ENCODE measurements around the gene TMEM86A.

Gene TMEM86A

DNA sequence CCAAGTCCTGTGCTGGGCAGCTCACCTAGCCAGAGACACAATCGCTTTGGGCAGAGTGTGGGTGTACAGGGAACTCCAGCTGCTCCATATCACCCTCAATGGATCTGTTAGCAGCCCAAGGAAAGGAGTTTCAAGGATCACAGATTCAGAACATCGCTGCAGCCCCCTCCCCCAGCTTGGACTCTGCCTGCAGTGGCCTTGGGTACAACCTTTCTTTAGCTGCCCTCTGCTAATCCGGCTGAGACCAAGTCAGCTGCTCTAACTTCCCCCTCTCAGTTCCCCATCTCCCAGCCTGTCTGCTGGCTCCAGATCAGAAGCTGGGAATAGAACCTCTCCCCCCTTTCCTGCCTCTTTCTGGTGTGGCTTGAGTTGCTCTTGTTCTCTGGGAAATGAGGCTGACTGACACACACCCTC, 1.3 kb downstream of the TMEM86A start:
- no peaks in the 10 kb centered on the region for H3K9me3 ChIP-seq (ENCODE audit: control insufficient read depth in 2 of 2, low read length in 2 of 2)
- H3K27ac ChIP-seq (ENCODE audit: low read depth in 2 of 2, low read length in 2 of 2): peak overlapping the region; percentile 2 to 27
- H3K4me3 ChIP-seq (ENCODE audit: low read length in 2 of 2): peak overlapping the region; percentile 60 to 70

DNA sequence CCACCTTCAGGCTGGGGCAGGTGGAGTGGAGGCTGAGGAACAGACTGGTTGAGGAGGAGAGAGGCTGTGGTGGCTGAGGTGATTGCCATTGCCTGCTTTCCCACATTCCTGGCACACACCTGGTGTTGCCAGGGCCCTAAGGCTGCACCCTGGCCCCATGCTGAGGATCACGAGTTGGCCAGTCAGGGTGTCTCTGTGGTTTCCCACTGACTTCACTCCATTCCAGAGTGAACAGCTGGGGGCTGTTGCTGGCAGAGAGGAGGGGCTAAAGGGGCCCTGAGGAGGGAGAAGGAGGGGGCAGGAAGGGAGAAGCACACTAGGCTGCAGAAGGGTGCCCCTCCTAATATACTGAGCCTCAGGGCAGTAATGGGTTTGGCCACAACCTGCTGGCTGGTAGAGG, 1.8 kb downstream of the TMEM86A start:
- Histone ChIP-seq H3K4me3 (ENCODE audit: low read length in 2 of 2) (no peak overlapping the region), H3K4me1 (ENCODE audit: control insufficient read depth in 2 of 2, insufficient read depth in 2 of 2, low read length in 2 of 2) (peaks cover 4 to 7% of the 10 kb centered on the region in 2 donors), H3K27ac (ENCODE audit: low read depth in 2 of 2, low read length in 2 of 2) (no peak overlapping the region)

More for the DNA sequence above, 1.3 kb downstream of the TMEM86A start:
- H3K27me3 ChIP-seq (ENCODE audit: control insufficient read depth in 2 of 2, insufficient read depth in 2 of 2, low read length in 2 of 2): peaks cover 0 to 4% of the 10 kb centered on the region in 2 donors
- no peak overlapping the region for H3K9ac ChIP-seq (ENCODE audit: low read depth in 1 of 2, low read length in 2 of 2)
- peaks cover 0 to 2% of the 10 kb centered on the region in 2 donors for H3K4me1 ChIP-seq (ENCODE audit: control insufficient read depth in 2 of 2, insufficient read depth in 2 of 2, low read length in 2 of 2)
- no peaks in the 10 kb centered on the region for H3K36me3 ChIP-seq (ENCODE audit: control insufficient read depth in 2 of 2, insufficient read depth in 2 of 2, low read length in 2 of 2)

DNA sequence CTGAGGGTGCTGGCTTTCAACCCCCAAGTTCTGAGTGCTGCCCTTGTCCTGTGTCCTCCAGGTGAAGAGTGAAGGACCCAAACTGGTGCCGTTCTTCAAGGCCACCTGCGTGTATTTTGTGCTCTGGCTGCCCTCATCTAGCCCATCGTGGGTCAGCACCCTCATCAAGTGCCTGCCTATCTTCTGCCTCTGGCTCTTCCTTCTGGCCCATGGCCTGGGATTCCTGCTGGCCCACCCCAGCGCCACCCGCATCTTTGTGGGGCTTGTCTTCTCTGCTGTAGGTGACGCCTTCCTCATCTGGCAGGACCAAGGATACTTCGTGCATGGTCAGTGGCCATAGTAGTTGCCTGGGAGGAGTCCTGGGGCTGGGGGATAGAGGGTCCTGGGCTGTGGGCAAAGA, 2.3 kb downstream of the TMEM86A start:
- no peak overlapping the region for H3K9ac ChIP-seq (ENCODE audit: low read depth in 1 of 2, low read length in 2 of 2)
- peaks cover 0 to 4% of the 10 kb centered on the region in 2 donors for H3K27me3 ChIP-seq (ENCODE audit: control insufficient read depth in 2 of 2, insufficient read depth in 2 of 2, low read length in 2 of 2)
- H3K27ac ChIP-seq (ENCODE audit: low read depth in 2 of 2, low read length in 2 of 2): no peak overlapping the region

More for the DNA sequence above, 1.8 kb downstream of the TMEM86A start:
- Histone ChIP-seq H3K36me3 (ENCODE audit: control insufficient read depth in 2 of 2, insufficient read depth in 2 of 2, low read length in 2 of 2) (no peaks in the 10 kb centered on the region), H3K9ac (ENCODE audit: low read depth in 1 of 2, low read length in 2 of 2) (no peak overlapping the region), H3K27me3 (ENCODE audit: control insufficient read depth in 2 of 2, insufficient read depth in 2 of 2, low read length in 2 of 2) (peaks cover 0 to 4% of the 10 kb centered on the region in 2 donors), H3K9me3 (ENCODE audit: control insufficient read depth in 2 of 2, low read length in 2 of 2) (no peaks in the 10 kb centered on the region)

DNA sequence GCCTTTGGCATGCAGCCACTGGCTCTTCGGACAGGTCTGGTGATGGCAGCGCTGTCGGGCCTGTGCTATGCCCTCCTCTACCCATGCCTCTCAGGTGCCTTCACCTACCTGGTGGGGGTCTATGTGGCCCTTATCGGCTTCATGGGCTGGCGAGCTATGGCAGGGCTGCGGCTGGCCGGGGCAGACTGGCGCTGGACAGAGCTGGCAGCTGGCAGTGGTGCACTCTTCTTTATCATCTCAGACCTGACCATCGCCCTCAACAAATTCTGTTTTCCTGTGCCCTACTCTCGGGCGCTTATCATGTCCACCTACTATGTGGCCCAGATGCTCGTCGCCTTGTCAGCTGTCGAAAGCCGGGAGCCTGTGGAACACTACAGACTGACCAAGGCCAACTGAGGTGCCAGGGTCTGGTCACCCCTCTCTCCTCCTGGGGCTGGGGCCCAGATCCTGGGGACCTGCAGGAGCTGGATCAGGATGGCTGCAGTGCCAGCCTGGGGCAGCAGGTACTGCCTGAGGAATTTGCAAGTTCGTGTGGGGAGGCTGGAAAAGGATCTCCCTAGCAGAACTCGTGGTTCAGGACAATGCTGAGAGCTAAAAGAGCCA, 3.1 kb downstream of the TMEM86A start:
- peaks cover 0 to 4% of the 10 kb centered on the region in 2 donors for H3K27me3 ChIP-seq (ENCODE audit: control insufficient read depth in 2 of 2, insufficient read depth in 2 of 2, low read length in 2 of 2)
- no peaks in the 10 kb centered on the region for H3K9me3 ChIP-seq (ENCODE audit: control insufficient read depth in 2 of 2, low read length in 2 of 2)
- H3K36me3 ChIP-seq (ENCODE audit: control insufficient read depth in 2 of 2, insufficient read depth in 2 of 2, low read length in 2 of 2): no peaks in the 10 kb centered on the region
- no peak overlapping the region for H3K4me3 ChIP-seq (ENCODE audit: low read length in 2 of 2)
- H3K4me1 ChIP-seq (ENCODE audit: control insufficient read depth in 2 of 2, insufficient read depth in 2 of 2, low read length in 2 of 2): peaks cover 9 to 16% of the 10 kb centered on the region in 2 donors
- H3K27ac ChIP-seq (ENCODE audit: low read depth in 2 of 2, low read length in 2 of 2): no peak overlapping the region
- no peak overlapping the region for H3K9ac ChIP-seq (ENCODE audit: low read depth in 1 of 2, low read length in 2 of 2)

More for the DNA sequence above, 2.3 kb downstream of the TMEM86A start:
- Histone ChIP-seq H3K4me1 (ENCODE audit: control insufficient read depth in 2 of 2, insufficient read depth in 2 of 2, low read length in 2 of 2) (peaks cover 9 to 12% of the 10 kb centered on the region in 2 donors), H3K36me3 (ENCODE audit: control insufficient read depth in 2 of 2, insufficient read depth in 2 of 2, low read length in 2 of 2) (no peaks in the 10 kb centered on the region), H3K9me3 (ENCODE audit: control insufficient read depth in 2 of 2, low read length in 2 of 2) (no peaks in the 10 kb centered on the region), H3K4me3 (ENCODE audit: low read length in 2 of 2) (no peak overlapping the region)

DNA sequence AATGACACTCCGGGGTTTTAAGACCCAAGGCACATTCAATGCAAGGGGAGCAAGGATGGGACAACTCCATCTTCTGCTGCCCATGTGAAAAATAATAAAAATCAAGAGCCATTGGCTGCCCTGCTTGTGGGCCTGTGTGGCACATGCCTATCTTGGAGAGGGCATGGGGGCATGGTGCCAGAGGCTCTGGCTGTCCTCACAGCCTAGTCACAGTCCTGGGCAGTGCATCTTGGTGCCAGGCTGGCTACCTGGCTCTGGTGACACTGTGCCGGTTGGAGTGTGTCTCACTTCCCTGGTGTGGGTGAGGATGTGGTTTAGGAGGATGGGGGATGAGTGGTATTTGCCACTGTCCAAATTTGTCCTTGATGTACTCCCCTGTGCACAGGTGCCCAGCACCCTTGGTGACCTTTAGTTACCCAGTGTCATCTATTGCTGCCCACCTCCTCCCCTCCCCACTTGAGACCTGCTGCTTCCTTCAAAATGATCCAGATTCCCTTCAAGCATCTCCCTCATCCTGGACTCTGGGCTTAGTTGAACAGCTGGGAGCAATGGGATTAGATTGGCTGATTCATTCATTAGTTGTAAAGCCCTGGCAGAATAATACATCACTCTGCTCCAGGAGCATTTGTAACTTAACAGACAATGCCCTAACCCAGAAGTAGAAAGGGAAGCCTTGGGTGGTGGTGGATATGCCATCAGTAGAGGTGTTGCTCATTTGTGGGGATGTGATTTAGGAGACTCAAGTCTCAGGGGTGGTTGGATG, 4.6 kb downstream of the TMEM86A start:
- H3K27me3 ChIP-seq (ENCODE audit: control insufficient read depth in 2 of 2, insufficient read depth in 2 of 2, low read length in 2 of 2): peaks cover 0 to 4% of the 10 kb centered on the region in 2 donors
- H3K4me1 ChIP-seq (ENCODE audit: control insufficient read depth in 2 of 2, insufficient read depth in 2 of 2, low read length in 2 of 2): peaks cover 12 to 20% of the 10 kb centered on the region in 2 donors
- no peaks in the 10 kb centered on the region for H3K36me3 ChIP-seq (ENCODE audit: control insufficient read depth in 2 of 2, insufficient read depth in 2 of 2, low read length in 2 of 2)

DNA sequence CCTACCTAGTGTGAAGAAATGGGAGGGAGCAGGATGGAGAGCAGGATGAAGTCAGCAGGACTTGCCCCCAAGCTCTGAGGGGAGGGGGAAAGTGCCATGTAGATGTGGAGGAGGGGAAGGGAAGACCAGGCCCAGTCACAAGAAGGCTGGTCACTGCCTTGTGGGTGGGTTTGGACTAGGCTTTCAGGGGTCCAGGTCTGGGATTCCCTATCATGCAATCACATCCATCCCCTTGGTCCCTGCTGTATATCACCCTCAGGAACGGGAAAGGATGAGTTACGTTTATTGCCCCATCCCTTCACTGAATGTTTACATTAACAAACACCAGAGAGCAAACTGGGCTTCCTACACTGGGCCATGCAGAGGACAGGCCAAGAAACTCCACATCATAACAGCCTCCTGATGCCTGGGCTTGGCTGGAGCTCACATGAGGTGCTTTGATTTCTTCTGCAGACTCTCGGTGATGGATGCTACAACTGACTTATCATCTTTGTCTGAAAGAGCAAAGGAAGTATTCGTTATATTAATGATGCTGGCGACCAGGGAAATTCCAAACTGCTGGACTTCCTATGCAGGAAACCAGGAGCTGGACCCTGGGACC, 5.6 kb downstream of the TMEM86A start:
- Histone ChIP-seq H3K9ac (ENCODE audit: low read depth in 1 of 2, low read length in 2 of 2) (no peak overlapping the region), H3K27me3 (ENCODE audit: control insufficient read depth in 2 of 2, insufficient read depth in 2 of 2, low read length in 2 of 2) (peaks cover 0 to 4% of the 10 kb centered on the region in 2 donors), H3K4me3 (ENCODE audit: low read length in 2 of 2) (no peak overlapping the region), H3K27ac (ENCODE audit: low read depth in 2 of 2, low read length in 2 of 2) (no peak overlapping the region), H3K36me3 (ENCODE audit: control insufficient read depth in 2 of 2, insufficient read depth in 2 of 2, low read length in 2 of 2) (no peaks in the 10 kb centered on the region), H3K9me3 (ENCODE audit: control insufficient read depth in 2 of 2, low read length in 2 of 2) (no peaks in the 10 kb centered on the region), H3K4me1 (ENCODE audit: control insufficient read depth in 2 of 2, insufficient read depth in 2 of 2, low read length in 2 of 2) (peaks cover 12 to 20% of the 10 kb centered on the region in 2 donors)

More for the DNA sequence above, 4.6 kb downstream of the TMEM86A start:
- Histone ChIP-seq H3K27ac (ENCODE audit: low read depth in 2 of 2, low read length in 2 of 2) (no peak overlapping the region), H3K4me3 (ENCODE audit: low read length in 2 of 2) (no peak overlapping the region), H3K9ac (ENCODE audit: low read depth in 1 of 2, low read length in 2 of 2) (no peak overlapping the region), H3K9me3 (ENCODE audit: control insufficient read depth in 2 of 2, low read length in 2 of 2) (no peaks in the 10 kb centered on the region)

DNA sequence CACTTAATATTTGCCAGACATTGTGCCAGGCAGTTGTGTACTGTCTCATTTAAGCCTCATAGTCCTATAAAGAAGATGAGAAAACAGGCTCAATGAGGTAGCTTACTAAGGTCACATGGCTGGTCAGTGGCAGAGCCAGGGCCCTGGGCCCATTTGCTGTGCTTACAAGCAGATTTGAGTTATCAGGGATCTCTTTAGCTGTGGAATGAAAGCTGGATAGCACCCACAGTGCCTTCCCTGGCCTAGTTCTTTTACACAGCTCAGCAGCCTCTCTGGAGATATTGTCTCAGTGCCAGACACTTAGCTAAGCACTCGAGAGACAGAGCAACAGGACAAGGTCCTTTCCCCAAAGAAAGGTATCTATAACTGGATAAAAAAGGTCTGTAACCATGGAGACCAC, 6.1 kb downstream of the TMEM86A start:
- Histone ChIP-seq H3K27ac (ENCODE audit: low read depth in 2 of 2, low read length in 2 of 2) (no peak overlapping the region), H3K9me3 (ENCODE audit: control insufficient read depth in 2 of 2, low read length in 2 of 2) (no peaks in the 10 kb centered on the region), H3K4me3 (ENCODE audit: low read length in 2 of 2) (no peak overlapping the region), H3K27me3 (ENCODE audit: control insufficient read depth in 2 of 2, insufficient read depth in 2 of 2, low read length in 2 of 2) (peaks cover 0 to 2% of the 10 kb centered on the region in 2 donors), H3K9ac (ENCODE audit: low read depth in 1 of 2, low read length in 2 of 2) (no peak overlapping the region), H3K4me1 (ENCODE audit: control insufficient read depth in 2 of 2, insufficient read depth in 2 of 2, low read length in 2 of 2) (peaks cover 12 to 17% of the 10 kb centered on the region in 2 donors), H3K36me3 (ENCODE audit: control insufficient read depth in 2 of 2, insufficient read depth in 2 of 2, low read length in 2 of 2) (no peaks in the 10 kb centered on the region)

DNA sequence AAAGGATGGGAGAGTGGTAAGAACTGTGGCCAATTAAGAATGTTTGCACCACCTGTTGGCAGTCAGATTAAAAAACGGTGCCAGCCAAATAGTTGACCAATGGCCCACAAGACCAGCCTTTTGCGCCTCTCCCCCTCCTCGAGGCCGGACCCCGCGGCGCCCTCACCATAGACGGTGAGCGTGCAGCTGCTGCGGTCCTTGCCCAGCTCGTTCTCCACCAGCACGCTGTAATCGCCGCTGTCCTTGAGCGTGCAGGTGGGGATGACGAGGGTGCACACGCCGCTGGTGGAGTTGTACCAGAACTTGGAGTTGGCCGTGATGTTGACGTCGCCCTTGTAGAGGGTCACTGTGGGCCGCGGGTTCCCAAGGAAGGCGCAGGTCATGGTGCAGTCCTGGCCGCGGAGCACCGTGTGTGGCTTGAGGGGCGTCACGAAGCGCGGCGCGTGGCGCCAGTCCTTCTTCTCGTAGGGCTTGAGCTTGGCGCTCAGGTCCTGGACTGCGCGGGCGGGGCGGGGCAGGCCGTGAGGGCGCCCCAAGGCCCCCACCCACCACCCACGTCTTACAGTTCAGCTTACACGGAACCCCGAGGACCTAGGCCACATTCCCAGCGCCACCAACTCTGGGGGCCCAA, 7.2 kb downstream of the TMEM86A start:
- Histone ChIP-seq H3K36me3 (ENCODE audit: control insufficient read depth in 2 of 2, insufficient read depth in 2 of 2, low read length in 2 of 2) (no peaks in the 10 kb centered on the region), H3K27me3 (ENCODE audit: control insufficient read depth in 2 of 2, insufficient read depth in 2 of 2, low read length in 2 of 2) (no peaks in the 10 kb centered on the region), H3K27ac (ENCODE audit: low read depth in 2 of 2, low read length in 2 of 2) (peak overlapping the region; percentile 16 to 28), H3K4me3 (ENCODE audit: low read length in 2 of 2) (peak overlapping the region; percentile 70 to 75), H3K9me3 (ENCODE audit: control insufficient read depth in 2 of 2, low read length in 2 of 2) (no peaks in the 10 kb centered on the region), H3K9ac (ENCODE audit: low read depth in 1 of 2, low read length in 2 of 2) (peak overlapping the region; percentile 63 to 77), H3K4me1 (ENCODE audit: control insufficient read depth in 2 of 2, insufficient read depth in 2 of 2, low read length in 2 of 2) (peaks cover 12 to 17% of the 10 kb centered on the region in 2 donors)

DNA sequence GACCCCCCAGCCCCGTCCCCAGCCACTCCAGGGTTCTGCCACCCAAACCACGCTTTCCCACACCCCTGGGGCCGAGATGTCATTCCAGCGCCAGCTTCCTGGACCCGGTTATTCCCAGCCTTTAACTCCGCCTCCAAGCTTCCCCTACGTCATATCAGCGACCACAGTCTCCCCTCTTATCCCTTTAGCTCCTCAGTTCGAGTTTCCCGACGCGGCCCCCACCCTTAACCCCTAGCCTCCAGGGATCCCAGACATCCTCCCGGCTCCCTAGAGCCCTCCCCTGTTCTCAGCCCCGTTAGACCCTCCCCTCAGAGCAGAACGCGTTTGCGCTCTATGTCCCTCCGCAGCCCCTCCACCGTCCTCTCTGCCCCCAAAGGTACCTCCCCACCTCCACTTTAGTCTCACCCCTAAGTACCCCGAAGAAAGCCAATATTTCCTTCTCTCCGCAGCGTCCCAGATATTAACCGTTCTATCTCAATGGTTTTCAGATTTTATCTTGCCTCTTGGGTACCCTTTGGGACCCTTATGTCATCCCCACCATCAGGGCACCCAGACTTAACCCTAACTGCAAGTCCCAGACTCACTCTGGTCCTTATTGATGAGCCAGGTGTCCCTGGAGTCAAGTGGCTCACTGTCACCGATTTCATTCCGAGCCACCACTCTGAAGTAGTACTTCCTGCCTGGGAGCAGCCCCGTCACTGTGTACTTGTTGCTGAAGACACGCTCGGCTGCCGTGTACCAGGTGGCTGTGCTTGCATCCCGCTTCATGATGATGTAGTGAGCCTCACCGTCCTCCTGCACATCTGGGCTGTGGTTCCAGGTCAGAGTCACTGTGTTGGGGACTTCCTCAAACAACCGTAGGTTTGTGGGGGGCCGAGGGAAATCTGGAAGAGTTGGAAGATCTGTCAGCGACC, 8.0 kb downstream of the TMEM86A start:
- H3K9me3 ChIP-seq (ENCODE audit: control insufficient read depth in 2 of 2, low read length in 2 of 2): no peaks in the 10 kb centered on the region
- H3K4me1 ChIP-seq (ENCODE audit: control insufficient read depth in 2 of 2, insufficient read depth in 2 of 2, low read length in 2 of 2): peaks cover 12 to 17% of the 10 kb centered on the region in 2 donors
- H3K36me3 ChIP-seq (ENCODE audit: control insufficient read depth in 2 of 2, insufficient read depth in 2 of 2, low read length in 2 of 2): no peaks in the 10 kb centered on the region
- no peaks in the 10 kb centered on the region for H3K27me3 ChIP-seq (ENCODE audit: control insufficient read depth in 2 of 2, insufficient read depth in 2 of 2, low read length in 2 of 2)
- H3K9ac ChIP-seq (ENCODE audit: low read depth in 1 of 2, low read length in 2 of 2): peak overlapping the region; percentile 76 to 77
- H3K27ac ChIP-seq (ENCODE audit: low read depth in 2 of 2, low read length in 2 of 2): peak overlapping the region; percentile 50 to 63
- H3K4me3 ChIP-seq (ENCODE audit: low read length in 2 of 2): peak overlapping the region; percentile 70 to 75

All from mucosa of rectum (tissue), 2 donors.